ENCODE results near the gene TMSB15A. TPM values are rescaled to one million over a fixed set of nuclear protein-coding genes. Genes with fewer than 3 reads are reported as not detected.

Gene TMSB15A
- total RNA-seq, result under 1 TPM in 1 of 2 experiments, not detected in 1; 0.54 TPM

GRCh38 chrX:102515975-102516941, at the start of gene TMSB15A:
TSS of gene TMSB15A (minus strand) at chrX:102516739.
- Mint-ChIP-seq H3K27me3 (peaks cover 27% of the 10 kb centered on the region), H3K4me3 (peak within 1 kb of the TSS; percentile 70), H3K4me1 (ENCODE audit: low read depth) (peaks cover 3% of the 10 kb centered on the region), H3K9me3 (no peaks in the 10 kb centered on the region), H3K36me3 (ENCODE audit: low read depth) (no peaks in the 10 kb centered on the region), H3K27ac (no peak within 1 kb of the TSS)
- no peak for TF ChIP-seq CTCF (IDR thresholded peaks at IDR 0.05)
- ATAC-seq, result peak; percentile 94
- intact Hi-C loops (cut with micrococcal nuclease), result no loop called here
- DNase-seq, result peak; percentile 68
- POLR2A ChIA-PET, result no interaction called here
- CTCF ChIA-PET, result no interaction called here

GRCh38 chrX:102560423-102561068, 44.0 kb upstream of the TMSB15A start:
- intact Hi-C loops (cut with micrococcal nuclease), result no loop called here
- no peaks in the 10 kb centered on the region for H3K27me3 Mint-ChIP-seq
- no peak for TF ChIP-seq CTCF (IDR thresholded peaks at IDR 0.05)
- no peaks in the 10 kb centered on the region for H3K4me1 Mint-ChIP-seq (ENCODE audit: low read depth)
- no peaks in the 10 kb centered on the region for H3K36me3 Mint-ChIP-seq (ENCODE audit: low read depth)
- H3K4me3 Mint-ChIP-seq, result no peak overlapping the region
- H3K27ac Mint-ChIP-seq, result no peak overlapping the region
- DNase-seq (no peak), ATAC-seq (peak; percentile 30)
- CTCF ChIA-PET, result no interaction called here
- POLR2A ChIA-PET, result no interaction called here
- H3K9me3 Mint-ChIP-seq, result no peaks in the 10 kb centered on the region

- no peak overlapping the region for H3K4me3 Mint-ChIP-seq
- DNase-seq (no peak), ATAC-seq (no peak)
- H3K9me3 Mint-ChIP-seq, result no peaks in the 10 kb centered on the region
- H3K27ac Mint-ChIP-seq, result no peak overlapping the region
- intact Hi-C loops (cut with micrococcal nuclease), result no loop called here
- ChIA-PET CTCF (interaction anchor here (1.2 kb wide), 1 partner anchor 11 kb away, joined by 3 read pairs; no protein-coding TSS in a partner anchor), POLR2A (no interaction called here)
- H3K4me1 Mint-ChIP-seq (ENCODE audit: low read depth), result no peaks in the 10 kb centered on the region
- H3K27me3 Mint-ChIP-seq, result no peaks in the 10 kb centered on the region
- no peaks in the 10 kb centered on the region for H3K36me3 Mint-ChIP-seq (ENCODE audit: low read depth)
- TF ChIP-seq CTCF (IDR thresholded peaks at IDR 0.05), result no peak
Observed at GRCh38 chrX:102558607-102559006, 42.1 kb upstream of the TMSB15A start.

- H3K27me3 Mint-ChIP-seq, result peaks cover 2% of the 10 kb centered on the region
- intact Hi-C loops (cut with micrococcal nuclease), result no loop called here
- no peaks in the 10 kb centered on the region for H3K9me3 Mint-ChIP-seq
- no peak for TF ChIP-seq CTCF (IDR thresholded peaks at IDR 0.05)
- no peak overlapping the region for H3K4me3 Mint-ChIP-seq
- no peaks in the 10 kb centered on the region for H3K36me3 Mint-ChIP-seq (ENCODE audit: low read depth)
- ChIA-PET CTCF (no interaction called here), POLR2A (no interaction called here)
- DNase-seq (no peak), ATAC-seq (no peak)
- H3K4me1 Mint-ChIP-seq (ENCODE audit: low read depth), result no peaks in the 10 kb centered on the region
- H3K27ac Mint-ChIP-seq, result no peak overlapping the region
Observed at GRCh38 chrX:102548231-102548630, 31.7 kb upstream of the TMSB15A start.
